H1 (cell line): ENCODE results near the gene ABL2. TPM values are rescaled to one million over a fixed set of nuclear protein-coding genes. Genes with fewer than 3 reads are reported as not detected.

Experiments
- CTCF ChIA-PET: fragments of 300-600 bp; sonication (Branson Sonifier 250); formaldehyde crosslinking; loops from one replicate; lab custom pipeline; 2021; ENCODE audit not compliant: partially characterized antibody; lab: Charles Lee
- POLR2A ChIA-PET: fragments of 300-600 bp; sonication (Branson Sonifier 250); formaldehyde crosslinking; loops from one replicate; lab custom pipeline; 2021; ENCODE audit warnings: inconsistent platforms; ENCODE audit not compliant: partially characterized antibody; lab: Charles Lee
- DNase-seq, 2 experiments: peaks; one replicate each; pipeline versions ENCODE4 v3.0.0 to v3.0.0-alpha.2; 2010 to 2022; ENCODE audit warnings: low spot score in 2 of 2, low read depth in 1 of 2, mixed read lengths in 1 of 2
- FAIRE-seq: peaks from 2 replicates; lab custom pipeline; 2011; peaks lifted over from hg19 to GRCh38; lab: Jason Lieb, UNC
- H2AFZ ChIP-seq: 2 replicates; pipeline ENCODE4 v1.8.1; 2012; ENCODE audit warnings: low read length, inconsistent platforms
- H2AK5ac ChIP-seq: 2 replicates; pipeline ENCODE4 v1.6.1; 2013; ENCODE audit warnings: low read depth, low read length
- H2BK120ac ChIP-seq: replicated peaks from 2 replicates; pipeline ENCODE3; 2013; ENCODE audit warnings: low read depth, low read length, inconsistent platforms
- H2BK12ac ChIP-seq: 2 replicates; pipeline ENCODE4 v1.6.1; 2013; ENCODE audit warnings: low read depth, low read length
- H2BK15ac ChIP-seq: 2 replicates; pipeline ENCODE4 v1.6.1; 2013; ENCODE audit warnings: low read length
- H2BK20ac ChIP-seq: 2 replicates; pipeline ENCODE4 v1.6.1; 2013; ENCODE audit warnings: low read length
- H2BK5ac ChIP-seq: 2 replicates; pipeline ENCODE4 v1.6.1; 2013; ENCODE audit warnings: low read depth, low read length
- H3K14ac ChIP-seq: 2 replicates; pipeline ENCODE4 v1.6.1; 2013; ENCODE audit warnings: inconsistent platforms; ENCODE audit not compliant: insufficient read length
- H3K18ac ChIP-seq: 2 replicates; pipeline ENCODE4 v1.6.1; 2013; ENCODE audit warnings: low read length; ENCODE audit errors: extremely low read depth
- H3K23ac ChIP-seq: 2 replicates; pipeline ENCODE4 v1.6.1; 2013; ENCODE audit warnings: inconsistent platforms; ENCODE audit not compliant: insufficient read length
- H3K23me2 ChIP-seq: 2 replicates; pipeline ENCODE4 v1.6.1; 2013; ENCODE audit warnings: low read depth, low read length
- H3K27ac ChIP-seq: 2 replicates; pipeline ENCODE4 v1.6.1; 2011; ENCODE audit warnings: low read depth, low read length, inconsistent platforms
- H3K27me3 ChIP-seq, 4 experiments: replicated peaks in 1 of 4; 1 replicate in 1 of 4; 2 replicates in 3 of 4; pipeline versions ENCODE4 v1.6.1 to v1.8.1; 2011 to 2013; ENCODE audit warnings: low read length in 3 of 4, mild to moderate bottlenecking in 3 of 4, inconsistent platforms in 2 of 4, mixed read lengths in 2 of 4, moderate library complexity in 1 of 4; ENCODE audit not compliant: control insufficient read depth in 3 of 4, insufficient read depth in 3 of 4; ENCODE audit errors: extremely low read depth in 1 of 4
- H3K36me3 ChIP-seq, 4 experiments: 2 replicates each; pipeline versions ENCODE4 v1.6.1 to v1.8.1; 2011 to 2013; ENCODE audit warnings: mild to moderate bottlenecking in 4 of 4, low read length in 3 of 4, moderate library complexity in 2 of 4, control low read depth in 1 of 4, inconsistent platforms in 1 of 4; ENCODE audit not compliant: insufficient read depth in 4 of 4, control insufficient read depth in 2 of 4
- H3K4ac ChIP-seq: replicated peaks from 2 replicates; pipeline ENCODE3; 2013; ENCODE audit warnings: low read length, low read depth, mixed read lengths, inconsistent platforms; ENCODE audit not compliant: insufficient read length
- H3K4me1 ChIP-seq, 4 experiments: replicated peaks in 1 of 4; 1 replicate in 1 of 4; 2 replicates in 3 of 4; pipeline versions ENCODE4 v1.6.1 to v1.8.1; 2011 to 2013; ENCODE audit warnings: low read length in 3 of 4, inconsistent platforms in 2 of 4, mixed read lengths in 1 of 4; ENCODE audit not compliant: insufficient read depth in 4 of 4, control insufficient read depth in 3 of 4
- H3K4me2 ChIP-seq, 2 experiments: 2 replicates each; pipeline versions ENCODE4 v1.6.1 to v1.8.1; 2011 to 2013; ENCODE audit warnings: low read depth in 2 of 2, low read length in 2 of 2, control low read depth in 1 of 2, inconsistent platforms in 1 of 2, mild to moderate bottlenecking in 1 of 2; ENCODE audit not compliant: insufficient read depth in 1 of 2
- H3K4me3 ChIP-seq, 4 experiments: fragments of 200-600, 300-600 bp in 1 of 4; sonication (generic), shearing (Covaris generic), sonication (Bioruptor Twin) in 1 of 4; 2 replicates each; pipeline versions ENCODE4 v1.5.1 to v1.8.1; 2011 to 2016; ENCODE audit warnings: low read length in 4 of 4, low read depth in 3 of 4, control low read depth in 2 of 4, inconsistent platforms in 2 of 4, mild to moderate bottlenecking in 2 of 4, mixed read lengths in 1 of 4, moderate library complexity in 1 of 4; ENCODE audit not compliant: insufficient read depth in 2 of 4; ENCODE audit errors: extremely low read depth in 1 of 4
- H3K56ac ChIP-seq: replicated peaks from 2 replicates; pipeline ENCODE3; 2013; ENCODE audit warnings: low read depth, mild to moderate bottlenecking, mixed read lengths, low read length, inconsistent platforms; ENCODE audit not compliant: insufficient read length
- H3K79me1 ChIP-seq: 2 replicates; pipeline ENCODE4 v1.6.1; 2013; ENCODE audit warnings: low read depth, low read length, control low read depth
- H3K79me2 ChIP-seq, 2 experiments: 2 replicates each; pipeline versions ENCODE4 v1.6.1 to v1.8.1; 2012 to 2013; ENCODE audit warnings: low read length in 2 of 2, mild to moderate bottlenecking in 2 of 2, inconsistent platforms in 1 of 2; ENCODE audit not compliant: insufficient read depth in 2 of 2, control insufficient read depth in 1 of 2
- H3K9ac ChIP-seq, 4 experiments: replicated peaks in 1 of 4; 1 replicate in 1 of 4; 2 replicates in 3 of 4; pipeline versions ENCODE4 v1.6.1 to v1.8.1; 2011 to 2013; ENCODE audit warnings: low read depth in 3 of 4, low read length in 3 of 4, control low read depth in 2 of 4, mild to moderate bottlenecking in 2 of 4, moderate library complexity in 2 of 4, inconsistent platforms in 1 of 4; ENCODE audit errors: extremely low read depth in 1 of 4
- H3K9me3 ChIP-seq, 2 experiments: 2 replicates each; pipeline versions ENCODE4 v1.6.1 to v1.8.1; 2012 to 2013; ENCODE audit warnings: mild to moderate bottlenecking in 2 of 2, moderate library complexity in 2 of 2, control low read depth in 1 of 2, inconsistent platforms in 1 of 2, low read depth in 1 of 2, low read length in 1 of 2, mixed read lengths in 1 of 2; ENCODE audit not compliant: insufficient read depth in 2 of 2
- H4K20me1 ChIP-seq, 2 experiments: replicated peaks in 1 of 2; 2 replicates each; pipeline versions ENCODE3 to v1.8.1; 2011 to 2013; ENCODE audit warnings: inconsistent platforms in 2 of 2, low read length in 2 of 2, mild to moderate bottlenecking in 1 of 2; ENCODE audit not compliant: insufficient read depth in 2 of 2, control insufficient read depth in 1 of 2
- H4K5ac ChIP-seq: 2 replicates; pipeline ENCODE4 v1.6.1; 2013; ENCODE audit warnings: low read length, low read depth, mixed read lengths, inconsistent platforms; ENCODE audit not compliant: insufficient read length
- H4K8ac ChIP-seq: 2 replicates; pipeline ENCODE4 v1.8.0; 2013; ENCODE audit warnings: mild to moderate bottlenecking, moderate library complexity, low read length, inconsistent platforms; ENCODE audit not compliant: insufficient read depth; ENCODE audit errors: extremely low read depth
- H4K91ac ChIP-seq: replicated peaks from 2 replicates; pipeline ENCODE3; 2013; ENCODE audit warnings: low read length, mixed read lengths, inconsistent platforms; ENCODE audit not compliant: insufficient read length
- BCL11A ChIP-seq, 2 experiments: IDR thresholded peaks; one replicate each; pipeline ENCODE4 v1.6.1; 2011; ENCODE audit warnings: low read depth in 2 of 2, low read length in 2 of 2, mild to moderate bottlenecking in 2 of 2
- CBX5 ChIP-seq: fragments of 300-800, 300-1000 bp; sonication (generic); IDR thresholded peaks from 2 replicates; pipeline ENCODE4 v1.7.1; 2016; ENCODE audit warnings: antibody characterized with exemption, low read length, low read depth
- E2F6 ChIP-seq: IDR thresholded peaks from 2 replicates; pipeline ENCODE4 v1.6.1; 2012; ENCODE audit warnings: inconsistent platforms
- EGR1 ChIP-seq: IDR thresholded peaks from 2 replicates; pipeline ENCODE4 v1.6.1; 2011; ENCODE audit warnings: low read depth, low read length, borderline replicate concordance
- EP300 ChIP-seq, 2 experiments: IDR thresholded peaks; 1 replicate in 1 of 2; 2 replicates in 1 of 2; pipeline ENCODE4 v1.6.1; 2011 to 2012; ENCODE audit warnings: low read depth in 2 of 2, low read length in 2 of 2, mild to moderate bottlenecking in 2 of 2, borderline replicate concordance in 1 of 2, inconsistent platforms in 1 of 2, moderate library complexity in 1 of 2
- FOSL1 ChIP-seq: IDR thresholded peaks from 2 replicates; pipeline ENCODE4 v1.6.1; 2011; ENCODE audit warnings: mild to moderate bottlenecking, low read depth, low read length, moderate library complexity; ENCODE audit not compliant: insufficient read depth
- GTF2F1 ChIP-seq: IDR thresholded peaks from 2 replicates; pipeline ENCODE4 v1.6.1; 2012; ENCODE audit warnings: low read depth, low read length, improper control_type of control experiment, borderline replicate concordance
- HDAC6 ChIP-seq: IDR thresholded peaks from one replicate; pipeline ENCODE4 v1.7.1; 2012; ENCODE audit warnings: low read depth, mild to moderate bottlenecking, inconsistent platforms, low read length, moderate library complexity
- NANOG ChIP-seq: IDR thresholded peaks from 2 replicates; pipeline ENCODE4 v1.6.1; 2011; ENCODE audit warnings: low read length, low read depth, mild to moderate bottlenecking, inconsistent platforms; ENCODE audit not compliant: insufficient read depth, poor library complexity, severe bottlenecking
- RXRA ChIP-seq: IDR thresholded peaks from 2 replicates; pipeline ENCODE4 v1.6.1; 2011; ENCODE audit warnings: low read depth, mild to moderate bottlenecking, low read length, moderate library complexity; ENCODE audit not compliant: insufficient read depth
- SP2 ChIP-seq: IDR thresholded peaks from 2 replicates; pipeline ENCODE4 v1.6.1; 2012; ENCODE audit warnings: mild to moderate bottlenecking, low read length, inconsistent platforms
- TCF12 ChIP-seq: IDR thresholded peaks from 2 replicates; pipeline ENCODE4 v1.6.1; 2011; ENCODE audit warnings: low read depth, mild to moderate bottlenecking, low read length
- WGBS, 2 experiments: shearing (Covaris generic) in 1 of 2; methylation state at CpG; one replicate each; pipeline versions ENCODE4 v1.1.6 to v1.1.7; 2013 to 2015; ENCODE audit warnings: low lambda C conversion rate in 2 of 2, mixed read lengths in 2 of 2, inconsistent platforms in 1 of 2, low coverage in 1 of 2, missing lambda C conversion rate in 1 of 2; ENCODE audit not compliant: insufficient replicate concordance in 2 of 2, insufficient coverage in 1 of 2, insufficient read length in 1 of 2; ENCODE audit errors: extremely low coverage in 1 of 2, missing lambda C conversion rate in 1 of 2; 5-methylcytosine and 5-hydroxymethylcytosine counted together
- polyA plus RNA-seq, 7 experiments: library from polyadenylated mRNA; depleted of rRNA in 3 of 7; stranded (reverse) in 5 of 7; unstranded in 2 of 7; fragments of >200 nt in 5 of 7; fragments of 200-250 nt in 2 of 7; gene quantifications; 1 replicate in 5 of 7; 2 replicates in 1 of 7; 4 replicates in 1 of 7; pipeline versions ENCODE4 v1.2.1 to v1.2.3, GENCODE V29; 2011 to 2013; ENCODE audit warnings: missing spikeins in 2 of 7, mixed read lengths in 2 of 7
- total RNA-seq: library from RNA; stranded (reverse); fragmentation: NEBNext Ultra II Directional; extraction: Animal tissue kit (Norgen Biotek cat#: 25700); gene quantifications from 2 replicates; pipeline ENCODE4 v1.2.1, GENCODE V29; 2021

Gene ABL2
- total and polyA plus RNA-seq, 2 of the 8 experiments (the other 6 are each of a cell fraction or from before 2014, with no cell fraction given): 4.5 to 19.1 TPM

GRCh38 chr1:179197690-179198297, 31.7 kb downstream of the ABL2 start:
- 91% methylated on average over 14 of the region's 14 CpGs; no CpG with 5 or more reads in 1 of the 2 experiments for WGBS, 2 experiments
- TF ChIP-seq TCF12 (no peak), EGR1 (no peak), E2F6 (no peak), HDAC6 (no peak), FOSL1 (no peak), BCL11A (IDR thresholded peaks at IDR 0.05; ENCODE audit: low read depth in 2 of 2, low read length in 2 of 2) (no peak), SP2 (no peak), GTF2F1 (no peak), RXRA (no peak), CBX5 (no peak), EP300 (IDR thresholded peaks at IDR 0.05; ENCODE audit: borderline replicate concordance in 1 of 2, low read depth in 2 of 2, low read length in 2 of 2) (no peak), NANOG (no peak)

More at GRCh38 chr1:179197690-179198297, 31.7 kb downstream of the ABL2 start:
- FAIRE-seq (no peak), DNase-seq (no peak)
- H3K79me1 ChIP-seq: peaks cover 3% of the 10 kb centered on the region; the same call in 1 of the 2 replicates
- no peak overlapping the region for H3K4me2 ChIP-seq
- no peak overlapping the region for H4K91ac ChIP-seq
- no peaks in the 10 kb centered on the region for H4K20me1 ChIP-seq
- H2BK20ac ChIP-seq: no peak overlapping the region
- no peak overlapping the region for H3K27ac ChIP-seq
- no peaks in the 10 kb centered on the region for H3K9me3 ChIP-seq
- no peak overlapping the region for H2BK12ac ChIP-seq
- no peaks in the 10 kb centered on the region for H3K36me3 ChIP-seq
- no peak overlapping the region for H3K14ac ChIP-seq
- ChIA-PET POLR2A (interaction anchor here (0.6 to 0.7 kb wide), 2 partner anchors 10 to 12 kb away, joined by 3 to 4 read pairs; no protein-coding TSS in a partner anchor), CTCF (interaction anchor here (0.6 to 1.8 kb wide), 3 partner anchors 16 to 86 kb away, joined by 3 to 7 read pairs (median 4); no protein-coding TSS in a partner anchor)
- no peaks in the 10 kb centered on the region for H3K4me1 ChIP-seq
- no peak overlapping the region for H3K23ac ChIP-seq
- no peak overlapping the region for H3K9ac ChIP-seq
- H2BK120ac ChIP-seq: no peak overlapping the region
- no peak overlapping the region for H2BK15ac ChIP-seq
- no peak overlapping the region for H3K56ac ChIP-seq
- no peak overlapping the region for H3K4me3 ChIP-seq
- no peaks in the 10 kb centered on the region for H3K23me2 ChIP-seq
- no peak overlapping the region for H2AFZ ChIP-seq
- H3K27me3 ChIP-seq: no peaks in the 10 kb centered on the region
- peaks cover 0 to 40% of the 10 kb centered on the region in 2 experiments; a peak in 2 of 4 replicates for H3K79me2 ChIP-seq
- H4K5ac ChIP-seq: no peak overlapping the region
- no peak overlapping the region for H3K18ac ChIP-seq
- no peak overlapping the region for H3K4ac ChIP-seq
- H2BK5ac ChIP-seq: no peak overlapping the region
- no peak overlapping the region for H4K8ac ChIP-seq
- H2AK5ac ChIP-seq: no peak overlapping the region
